Bronchial epithelial cell (primary cell): ENCODE measurements around the gene JAML. TPM values are rescaled to one million over a fixed set of nuclear protein-coding genes. Genes with fewer than 3 reads are reported as not detected.

Experiments
- DNase-seq: peaks from one replicate; pipeline ENCODE4 v3.0.0-alpha.2; 2010; ENCODE audit warnings: low read depth
- FAIRE-seq: peaks from 2 replicates; lab custom pipeline; 2011; peaks lifted over from hg19 to GRCh38; lab: Jason Lieb, UNC
- H3K27me3 ChIP-seq: 2 replicates; pipeline ENCODE4 v1.5.1; 2011; ENCODE audit warnings: low read length; ENCODE audit not compliant: control insufficient read depth, insufficient read depth
- H3K36me3 ChIP-seq: 2 replicates; pipeline ENCODE4 v1.5.1; 2011; ENCODE audit warnings: low read length; ENCODE audit not compliant: control insufficient read depth, insufficient read depth
- H3K4me3 ChIP-seq: 2 replicates; pipeline ENCODE4 v1.5.1; 2011; ENCODE audit warnings: mild to moderate bottlenecking, low read depth, low read length, control low read depth
- CTCF ChIP-seq: IDR thresholded peaks from 2 replicates; pipeline ENCODE4 v1.5.1; 2011; ENCODE audit warnings: mild to moderate bottlenecking, moderate library complexity, low read length, control low read depth, inconsistent platforms; ENCODE audit not compliant: insufficient read depth, severe bottlenecking
- total RNA-seq: library from RNA; depleted of rRNA; stranded (reverse); fragments of >200 nt; gene quantifications from 2 replicates; pipeline ENCODE4 v1.2.1, GENCODE V29; 2014

The JAML gene
- total RNA-seq, 1 donor from 2014 or later: not detected

- FAIRE-seq: no peak
- DNase-seq: peak; percentile 50
- no peak for TF ChIP-seq CTCF
- H3K36me3 ChIP-seq: peaks cover 16% of the 10 kb centered on the region
- no peaks in the 10 kb centered on the region for H3K27me3 ChIP-seq
- peak overlapping the region; percentile 57 for H3K4me3 ChIP-seq
These were observed 40.0 kb upstream of the JAML start for GRCh38 chr11:118264569-118265465.

- Histone ChIP-seq H3K36me3 (peaks cover 18% of the 10 kb centered on the region), H3K4me3 (peak within 1 kb of the TSS; percentile 57), H3K27me3 (no peaks in the 10 kb centered on the region)
- FAIRE-seq (peak; percentile 93), DNase-seq (peak; percentile 98)
- peak; percentile 38 for TF ChIP-seq CTCF
These were observed 39.1 kb upstream of the JAML start, which contains the start of gene MPZL2 for GRCh38 chr11:118263695-118264568. MPZL2 (minus strand) TSS chr11:118264297; CDS start chr11:118264153, 144 bp downstream.

GRCh38 chr11:118263112-118263511, 38.3 kb upstream of the JAML start:
- H3K4me3 ChIP-seq: peak overlapping the region; percentile 57

GRCh38 chr11:118260353-118260752, 35.5 kb upstream of the JAML start:
- DNase-seq: no peak
- TF ChIP-seq CTCF: no peak
- H3K4me3 ChIP-seq: no peak overlapping the region

More at GRCh38 chr11:118263112-118263511, 38.3 kb upstream of the JAML start:
- TF ChIP-seq CTCF: no peak
- H3K27me3 ChIP-seq: no peaks in the 10 kb centered on the region
- DNase-seq (peak; percentile 13), FAIRE-seq (no peak)
- peaks cover 20% of the 10 kb centered on the region for H3K36me3 ChIP-seq

GRCh38 chr11:118259138-118259537, 34.3 kb upstream of the JAML start:
- H3K36me3 ChIP-seq: peaks cover 20% of the 10 kb centered on the region
- DNase-seq: no peak
- no peaks in the 10 kb centered on the region for H3K27me3 ChIP-seq
- FAIRE-seq: no peak
- H3K4me3 ChIP-seq: no peak overlapping the region
- TF ChIP-seq CTCF: no peak

More at GRCh38 chr11:118260353-118260752, 35.5 kb upstream of the JAML start:
- Histone ChIP-seq H3K27me3 (no peaks in the 10 kb centered on the region), H3K36me3 (peaks cover 20% of the 10 kb centered on the region)
- FAIRE-seq: no peak
